NOMO-1 treated with DMSO at 0.1 percent for 48 hours (cell line): Measurements from ENCODE around the gene IGF2BP2.
"Not testable (repeated sequence)": the region's sequence is repeated elsewhere in the genome, so short reads cannot be mapped to it uniquely, and the experiment has no call there.

Experiments used
- DNase-seq: peaks from one replicate; lab custom pipeline; 2025; ENCODE audit not compliant: unreplicated experiment; lab: John Stamatoyannopoulos, UW

Gene IGF2BP2

GRCh38 chr3:185838417-185838989 is 13.7 kb upstream of the IGF2BP2 start:
- not testable (repeated sequence) for DNase-seq

- no peak for DNase-seq
Measured at GRCh38 chr3:185837414-185837813, 12.6 kb upstream of the IGF2BP2 start.

GRCh38 chr3:185831990-185832389 is 7.1 kb upstream of the IGF2BP2 start:
- DNase-seq: no peak

- no peak for DNase-seq
Measured at GRCh38 chr3:185831195-185831594, 6.4 kb upstream of the IGF2BP2 start.

GRCh38 chr3:185830018-185830797 is 5.4 kb upstream of the IGF2BP2 start:
- no peak for DNase-seq

GRCh38 chr3:185828755-185829154 is 3.9 kb upstream of the IGF2BP2 start:
- no peak for DNase-seq

GRCh38 chr3:185827595-185828344 is 2.9 kb upstream of the IGF2BP2 start:
- DNase-seq: no peak

- peak; percentile 60 for DNase-seq
Measured at GRCh38 chr3:185825639-185826481, 1.0 kb upstream of the IGF2BP2 start.

- DNase-seq: peak; percentile 52
Measured at GRCh38 chr3:185824051-185825005, 514 bp downstream of the IGF2BP2 start.

- DNase-seq: peak; percentile 48
Measured at GRCh38 chr3:185823078-185824044, 1.5 kb downstream of the IGF2BP2 start.

GRCh38 chr3:185822221-185823000 is 2.4 kb downstream of the IGF2BP2 start:
- peak; percentile 66 for DNase-seq

- peak; percentile 57 for DNase-seq
Measured at GRCh38 chr3:185820973-185821758, 3.7 kb downstream of the IGF2BP2 start.

- DNase-seq: no peak
Measured at GRCh38 chr3:185818267-185818875, 6.5 kb downstream of the IGF2BP2 start.

GRCh38 chr3:185815391-185816282 is 9.2 kb downstream of the IGF2BP2 start:
- peak; percentile 55 for DNase-seq

GRCh38 chr3:185813691-185814215 is 11.1 kb downstream of the IGF2BP2 start:
- DNase-seq: peak; percentile 34

GRCh38 chr3:185813205-185813604 is 11.6 kb downstream of the IGF2BP2 start:
- no peak for DNase-seq
